Stimulated activated naive B cell treated with anti-CD40 and anti-IgM and Interleukin-4, amounts not matched to agents 10 μg/mL and 1 μg/mL and 100 μg/mL, for 72 hours (primary cell): Measurements from ENCODE around the gene RNF19B.

Experiments used
- ATAC-seq, 2 donors: fragments of 150-1000 bp; cut with Tn5 transposase; replicated peaks; 2 replicates each; pipeline ENCODE4 v1.10.0; 2021; ENCODE audit warnings: moderate library complexity in 1 of 2
- DNase-seq: peaks from one replicate; pipeline ENCODE4 v3.0.0; 2021
- H3K27ac Mint-ChIP-seq: one replicate; pipeline ENCODE4 v1.8.0; 2022; ENCODE audit warnings: mild to moderate bottlenecking, mixed read lengths
- H3K27me3 Mint-ChIP-seq, 2 donors: one replicate each; pipeline ENCODE4 v1.8.0; 2022; ENCODE audit warnings: mixed read lengths in 2 of 2
- H3K36me3 Mint-ChIP-seq, 2 donors: one replicate each; pipeline ENCODE4 v1.8.0; 2022; ENCODE audit warnings: mixed read lengths in 2 of 2, mild to moderate bottlenecking in 1 of 2
- H3K4me1 Mint-ChIP-seq, 2 donors: one replicate each; pipeline ENCODE4 v1.8.0; 2022; ENCODE audit warnings: mixed read lengths in 2 of 2, mild to moderate bottlenecking in 1 of 2
- H3K4me3 Mint-ChIP-seq, 2 donors: one replicate each; pipeline ENCODE4 v1.8.0; 2022; ENCODE audit warnings: mild to moderate bottlenecking in 2 of 2, mixed read lengths in 2 of 2, moderate library complexity in 1 of 2
- H3K9me3 Mint-ChIP-seq, 2 donors: one replicate each; pipeline ENCODE4 v1.8.0; 2022; ENCODE audit warnings: mixed read lengths in 2 of 2, mild to moderate bottlenecking in 1 of 2

Gene RNF19B

GRCh38 chr1:32901823-32902534, 62.6 kb downstream of the RNF19B start:
- DNase-seq (no peak), ATAC-seq (no peak)
- peaks cover 41 to 62% of the 10 kb centered on the region in 2 donors for H3K27me3 Mint-ChIP-seq
- H3K9me3 Mint-ChIP-seq = no peaks in the 10 kb centered on the region
- H3K27ac Mint-ChIP-seq = peak overlapping the region; percentile 82
- H3K36me3 Mint-ChIP-seq = no peaks in the 10 kb centered on the region
- peaks cover 5 to 11% of the 10 kb centered on the region in 2 donors for H3K4me1 Mint-ChIP-seq
- H3K4me3 Mint-ChIP-seq = peak overlapping the region; percentile 81 to 82

DNA sequence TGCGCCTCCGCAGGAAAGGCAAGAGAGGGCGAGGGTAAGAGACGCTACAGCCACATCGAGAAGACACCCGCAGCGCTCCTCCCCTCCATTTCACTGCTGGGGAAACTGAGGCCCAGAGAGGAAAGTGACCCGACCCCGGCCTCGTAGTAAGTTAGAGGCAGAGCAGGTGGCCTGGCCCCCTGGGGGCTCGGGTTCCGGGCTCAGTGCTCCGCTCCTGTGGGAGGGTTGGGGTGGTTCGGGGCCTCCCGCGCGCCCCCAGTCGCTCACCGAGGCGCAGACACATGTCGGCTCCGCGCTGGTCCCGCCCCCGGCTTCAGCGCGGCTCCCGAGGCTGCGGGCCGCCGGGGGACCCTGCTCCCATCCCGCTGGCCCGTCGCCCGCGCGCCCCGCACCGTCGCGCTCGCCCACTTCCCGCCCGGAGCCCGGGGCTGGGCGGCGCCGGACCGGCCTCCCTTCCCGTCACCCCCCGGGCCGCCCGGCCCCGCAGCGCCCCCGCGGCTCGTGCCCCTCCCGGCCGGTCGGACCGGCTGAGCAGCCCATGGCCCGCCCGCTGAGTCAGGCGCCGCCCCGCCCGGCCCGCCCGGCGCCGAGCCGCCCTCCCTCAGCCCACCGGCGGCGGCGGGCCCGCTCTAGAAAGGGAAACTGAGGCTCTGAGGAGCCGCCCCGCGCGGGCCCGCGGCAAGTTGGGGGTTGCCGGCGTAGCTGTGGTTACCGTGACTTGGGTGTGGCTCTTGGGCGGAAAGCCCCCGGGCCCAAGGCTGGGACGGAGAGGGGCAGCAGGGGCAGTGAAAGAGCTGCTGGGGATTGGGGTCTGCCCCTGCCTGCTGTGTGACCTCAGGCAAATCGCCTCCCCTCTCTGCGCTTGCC, 63.4 kb downstream of the RNF19B start, which contains the start of gene TMEM54:
TSS of gene TMEM54 (minus strand) at position 434 of the 867 bp plus-strand sequence. CDS start at position 283, 151 bp downstream.
- Mint-ChIP-seq H3K4me3 (peak within 1 kb of the TSS; percentile 81 to 82), H3K27ac (peak within 1 kb of the TSS; percentile 82), H3K27me3 (peaks cover 45 to 69% of the 10 kb centered on the region in 2 donors), H3K4me1 (peaks cover 5 to 11% of the 10 kb centered on the region in 2 donors), H3K36me3 (no peaks in the 10 kb centered on the region), H3K9me3 (no peaks in the 10 kb centered on the region)
- peak; percentile 69 to 72 for ATAC-seq
- no peak for DNase-seq

DNA sequence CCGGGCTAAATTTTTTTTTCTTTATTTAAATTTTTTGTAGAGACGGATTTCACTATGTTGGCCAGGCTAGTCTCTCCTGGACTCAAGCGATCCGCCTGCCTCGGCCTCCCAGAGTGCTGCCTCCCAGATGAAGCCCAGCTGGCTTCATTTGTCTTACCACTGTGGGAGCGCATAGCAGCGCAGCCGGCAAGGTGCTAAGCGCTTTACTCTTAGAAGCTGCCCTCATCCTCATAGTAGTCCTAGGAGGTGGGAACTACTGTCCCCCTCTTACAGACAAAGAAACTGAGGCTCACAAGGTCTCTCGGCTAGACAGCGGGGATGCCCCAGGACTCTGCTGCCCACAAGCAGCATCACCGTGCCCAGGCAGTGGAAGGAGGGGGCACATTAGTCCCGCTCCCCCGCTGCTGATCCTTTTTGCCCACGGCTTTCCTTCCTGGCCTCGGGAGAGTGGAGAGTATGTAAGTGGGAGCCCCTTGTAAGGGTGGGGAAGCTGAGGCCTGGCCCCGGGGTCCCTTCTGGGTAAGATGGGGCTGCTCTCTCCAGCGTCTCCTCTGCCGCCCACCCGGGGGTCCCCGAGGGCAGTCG, 64.1 kb downstream of the RNF19B start:
- peak overlapping the region; percentile 73 to 81 for H3K4me3 Mint-ChIP-seq
- peaks cover 5 to 11% of the 10 kb centered on the region in 2 donors for H3K4me1 Mint-ChIP-seq
- DNase-seq (no peak), ATAC-seq (no peak)
- no peaks in the 10 kb centered on the region for H3K36me3 Mint-ChIP-seq
- peak overlapping the region; percentile 51 for H3K27ac Mint-ChIP-seq
- H3K9me3 Mint-ChIP-seq = no peaks in the 10 kb centered on the region
- peaks cover 41 to 76% of the 10 kb centered on the region in 2 donors for H3K27me3 Mint-ChIP-seq

- no peak overlapping the region for H3K27ac Mint-ChIP-seq
- no peak overlapping the region for H3K4me3 Mint-ChIP-seq
- peaks cover 41 to 81% of the 10 kb centered on the region in 2 donors for H3K27me3 Mint-ChIP-seq
Observed at GRCh38 chr1:32899586-32900296, 64.9 kb downstream of the RNF19B start.

GRCh38 chr1:32898958-32899357, 65.7 kb downstream of the RNF19B start:
- DNase-seq (no peak), ATAC-seq (no peak)
- Mint-ChIP-seq H3K4me3 (no peak overlapping the region), H3K9me3 (no peaks in the 10 kb centered on the region), H3K27ac (no peak overlapping the region), H3K27me3 (peaks cover 44 to 80% of the 10 kb centered on the region in 2 donors), H3K4me1 (peaks cover 5 to 12% of the 10 kb centered on the region in 2 donors), H3K36me3 (no peaks in the 10 kb centered on the region)

More at GRCh38 chr1:32899586-32900296, 64.9 kb downstream of the RNF19B start:
- ATAC-seq (no peak), DNase-seq (no peak)
- Mint-ChIP-seq H3K4me1 (peaks cover 5 to 11% of the 10 kb centered on the region in 2 donors), H3K9me3 (no peaks in the 10 kb centered on the region), H3K36me3 (no peaks in the 10 kb centered on the region)

DNA sequence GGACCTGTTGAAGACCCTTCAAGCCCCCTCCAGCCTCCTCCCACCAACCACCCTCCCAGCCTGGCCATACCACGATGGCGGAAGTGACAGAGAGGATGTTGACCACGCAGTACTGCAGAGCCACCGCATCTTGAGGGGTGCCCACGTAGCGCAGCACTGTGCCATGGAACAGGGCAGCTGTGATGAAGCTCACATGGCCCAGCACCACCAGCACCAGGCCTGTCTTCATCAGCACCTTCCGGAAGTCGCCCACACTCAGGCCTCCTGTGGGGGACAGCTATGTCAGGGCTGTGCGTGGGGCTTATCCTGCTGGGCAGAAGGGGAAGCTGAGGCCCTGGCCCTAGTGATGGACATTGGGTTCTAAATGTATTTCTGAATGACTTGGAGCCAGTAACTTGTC, 66.6 kb downstream of the RNF19B start:
- H3K9me3 Mint-ChIP-seq = no peaks in the 10 kb centered on the region
- H3K27me3 Mint-ChIP-seq = peaks cover 49 to 82% of the 10 kb centered on the region in 2 donors
- H3K4me3 Mint-ChIP-seq = no peak overlapping the region
- ATAC-seq = no peak
- H3K4me1 Mint-ChIP-seq = peaks cover 11 to 21% of the 10 kb centered on the region in 2 donors
- H3K27ac Mint-ChIP-seq = no peak overlapping the region
- H3K36me3 Mint-ChIP-seq = no peaks in the 10 kb centered on the region
- DNase-seq = no peak

GRCh38 chr1:32897082-32898049, 67.2 kb downstream of the RNF19B start:
- H3K4me3 Mint-ChIP-seq = no peak overlapping the region
- H3K27me3 Mint-ChIP-seq = peaks cover 48 to 82% of the 10 kb centered on the region in 2 donors
- peaks cover 1 to 2% of the 10 kb centered on the region in 2 donors for H3K36me3 Mint-ChIP-seq
- ATAC-seq (no peak), DNase-seq (no peak)
- peaks cover 0 to 1% of the 10 kb centered on the region in 2 donors for H3K9me3 Mint-ChIP-seq
- H3K4me1 Mint-ChIP-seq = peaks cover 16 to 28% of the 10 kb centered on the region in 2 donors
- no peak overlapping the region for H3K27ac Mint-ChIP-seq

DNA sequence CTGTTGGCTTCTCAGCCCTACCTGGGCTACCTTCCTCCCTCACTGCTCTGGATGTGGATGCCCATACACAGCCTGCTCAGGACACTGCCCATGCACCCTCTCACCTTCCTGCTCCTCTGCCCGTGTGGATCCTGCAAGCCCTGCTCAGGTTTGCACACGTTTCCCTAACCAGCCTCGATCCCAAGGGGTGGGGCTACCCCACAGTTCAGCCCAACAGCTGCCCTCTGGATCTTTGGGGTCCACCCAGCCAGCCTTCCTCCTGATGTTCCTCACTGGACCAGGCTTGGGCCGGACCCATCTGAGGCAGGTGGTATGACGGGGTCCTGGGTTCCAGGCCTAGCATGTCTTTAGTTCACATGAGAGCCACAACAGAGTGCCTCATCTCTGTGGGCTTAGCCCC, 68.2 kb downstream of the RNF19B start:
- DNase-seq = no peak
- H3K4me3 Mint-ChIP-seq = no peak overlapping the region
- no peak overlapping the region for H3K27ac Mint-ChIP-seq
- peaks cover 5 to 6% of the 10 kb centered on the region in 2 donors for H3K36me3 Mint-ChIP-seq
- no peak for ATAC-seq
- peaks cover 16 to 28% of the 10 kb centered on the region in 2 donors for H3K4me1 Mint-ChIP-seq
- H3K27me3 Mint-ChIP-seq = peaks cover 48 to 82% of the 10 kb centered on the region in 2 donors
- H3K9me3 Mint-ChIP-seq = peaks cover 0 to 3% of the 10 kb centered on the region in 2 donors

DNA sequence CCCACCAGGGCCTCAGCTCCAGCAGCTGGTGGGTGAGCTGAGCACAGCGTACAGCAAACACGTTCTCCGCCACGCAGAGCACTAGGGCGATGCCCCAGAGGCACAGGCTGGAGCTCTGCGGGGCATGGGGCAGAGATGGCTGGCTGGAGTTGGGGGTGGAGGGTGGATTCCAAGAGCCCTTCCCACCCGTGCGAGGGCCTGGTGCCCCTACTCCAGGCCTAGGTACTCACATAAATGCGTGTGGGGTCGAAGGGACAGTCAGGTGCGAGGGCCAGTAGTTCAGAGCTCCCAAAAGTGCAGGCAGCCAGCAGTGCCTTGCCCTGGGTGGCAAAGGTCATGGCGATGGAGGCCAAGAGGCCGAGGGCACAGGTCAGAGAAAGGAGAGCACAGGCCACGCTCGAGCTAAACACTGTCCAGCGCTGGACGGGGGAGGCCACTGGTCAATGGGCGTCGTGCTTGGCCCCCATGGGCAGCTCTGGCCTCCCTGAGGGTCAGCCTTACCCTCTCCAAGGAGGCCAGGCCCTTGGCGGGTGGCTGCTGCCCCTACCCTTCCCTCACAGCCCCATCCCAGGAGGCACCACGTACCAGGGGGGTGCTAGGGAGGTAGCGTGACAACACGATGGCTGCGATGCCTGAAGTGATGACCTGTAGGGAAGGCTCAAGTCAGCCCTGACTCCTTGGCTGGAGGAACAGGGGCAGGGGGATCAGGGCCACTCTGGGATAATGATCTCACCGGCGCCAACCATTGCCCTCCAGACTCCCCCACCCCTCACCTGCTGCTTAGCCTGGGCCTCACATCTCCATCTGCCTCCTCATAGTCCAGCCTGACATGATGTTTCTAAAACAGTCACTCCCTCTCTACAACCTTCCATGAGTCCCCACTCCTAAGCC, 69.0 kb downstream of the RNF19B start:
- H3K4me1 Mint-ChIP-seq = peaks cover 16 to 24% of the 10 kb centered on the region in 2 donors
- H3K9me3 Mint-ChIP-seq = peaks cover 0 to 3% of the 10 kb centered on the region in 2 donors
- no peak overlapping the region for H3K4me3 Mint-ChIP-seq
- ATAC-seq (no peak), DNase-seq (no peak)
- peaks cover 53 to 86% of the 10 kb centered on the region in 2 donors for H3K27me3 Mint-ChIP-seq
- no peak overlapping the region for H3K27ac Mint-ChIP-seq
- H3K36me3 Mint-ChIP-seq = peaks cover 5 to 6% of the 10 kb centered on the region in 2 donors

DNA sequence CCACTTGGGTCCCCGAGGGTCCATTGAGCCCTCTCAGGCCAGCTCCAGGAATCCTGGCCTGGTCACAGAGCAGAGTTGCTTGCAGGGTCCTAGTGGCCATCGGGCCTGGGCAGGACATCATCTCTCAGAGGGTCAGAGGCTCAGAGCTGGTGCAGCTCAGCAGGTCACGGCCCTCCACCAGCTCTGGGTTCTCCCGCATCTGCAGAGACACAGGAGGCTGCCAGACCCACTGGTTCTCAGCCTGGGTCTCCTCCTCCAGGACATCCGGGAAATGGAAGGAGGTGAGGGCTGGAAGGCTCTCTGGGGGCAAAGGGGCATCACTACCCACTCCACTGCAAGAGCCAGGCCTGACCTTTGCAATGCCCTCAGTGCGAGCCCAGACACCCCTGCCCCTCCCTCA, 69.9 kb downstream of the RNF19B start:
- no peak for ATAC-seq
- Mint-ChIP-seq H3K4me1 (peaks cover 15 to 22% of the 10 kb centered on the region in 2 donors), H3K4me3 (no peak overlapping the region), H3K9me3 (peaks cover 0 to 3% of the 10 kb centered on the region in 2 donors), H3K27ac (no peak overlapping the region), H3K36me3 (peaks cover 5 to 6% of the 10 kb centered on the region in 2 donors), H3K27me3 (peaks cover 58 to 89% of the 10 kb centered on the region in 2 donors)
- no peak for DNase-seq

GRCh38 chr1:32894019-32894600, 70.5 kb downstream of the RNF19B start:
- Mint-ChIP-seq H3K4me1 (peaks cover 15 to 22% of the 10 kb centered on the region in 2 donors), H3K4me3 (peak overlapping the region; percentile 59 to 73), H3K27ac (no peak overlapping the region), H3K27me3 (peaks cover 64 to 92% of the 10 kb centered on the region in 2 donors), H3K9me3 (peaks cover 0 to 3% of the 10 kb centered on the region in 2 donors), H3K36me3 (peaks cover 5 to 6% of the 10 kb centered on the region in 2 donors)
- DNase-seq (no peak), ATAC-seq (no peak)
